ENCODE measurements around the gene SASH1.

GRCh38 chr6:148416330-148416965, 73.8 kb downstream of the SASH1 start:
- TF ChIP-seq CTCF (IDR thresholded peaks at IDR 0.05) (no peak), POLR2A (IDR thresholded peaks at IDR 0.05) (no peak)

All from body of pancreas (tissue), 4 donors.